Osteoblast (primary cell): Measurements from ENCODE around the gene ST3GAL3. TPM values are rescaled to one million over a fixed set of nuclear protein-coding genes. Genes with fewer than 3 reads are reported as not detected.
A peak's percentile ranks its signal among the peaks of the same experiment; 100 is the strongest.

Source experiments
- DNase-seq: peaks from one replicate; pipeline ENCODE4 v3.0.0; 2011; ENCODE audit warnings: low spot score, mixed read lengths; ENCODE audit not compliant: insufficient read length; ENCODE audit errors: missing footprints
- H2AFZ ChIP-seq: 2 replicates; pipeline ENCODE4 v1.6.0; 2011; ENCODE audit warnings: mild to moderate bottlenecking, low read length
- H3K27ac ChIP-seq: 2 replicates; pipeline ENCODE4 v1.5.1; 2011; ENCODE audit warnings: mild to moderate bottlenecking, low read depth, low read length, moderate library complexity
- H3K27me3 ChIP-seq: 2 replicates; pipeline ENCODE4 v1.6.0; 2012; ENCODE audit warnings: mild to moderate bottlenecking, control low read depth, inconsistent platforms, low read length, moderate library complexity; ENCODE audit not compliant: insufficient read depth
- H3K36me3 ChIP-seq: 2 replicates; pipeline ENCODE4 v1.5.1; 2011; ENCODE audit warnings: mild to moderate bottlenecking, low read length, control low read depth, moderate library complexity; ENCODE audit not compliant: insufficient read depth
- H3K4me1 ChIP-seq: 2 replicates; pipeline ENCODE4 v1.5.1; 2011; ENCODE audit warnings: mild to moderate bottlenecking, low read length, control low read depth, moderate library complexity; ENCODE audit not compliant: insufficient read depth
- H3K4me2 ChIP-seq: 2 replicates; pipeline ENCODE4 v1.6.0; 2011; ENCODE audit warnings: mild to moderate bottlenecking, low read length; ENCODE audit not compliant: insufficient read depth
- H3K4me3 ChIP-seq: fragments of 200-600 bp; sonication (generic); 3 replicates; pipeline ENCODE4 v1.5.1; 2012; ENCODE audit warnings: mild to moderate bottlenecking, low read length, inconsistent platforms; ENCODE audit not compliant: insufficient read depth
- H3K79me2 ChIP-seq: 2 replicates; pipeline ENCODE4 v1.6.0; 2012; ENCODE audit warnings: mild to moderate bottlenecking, low read length, control low read depth, inconsistent platforms; ENCODE audit not compliant: insufficient read depth
- H3K9me3 ChIP-seq: 2 replicates; pipeline ENCODE4 v1.5.1; 2011; ENCODE audit warnings: low read depth, low read length, control low read depth
- H4K20me1 ChIP-seq: 2 replicates; pipeline ENCODE4 v1.6.0; 2012; ENCODE audit warnings: mild to moderate bottlenecking, low read length, control low read depth; ENCODE audit not compliant: insufficient read depth
- total RNA-seq: library from RNA; depleted of rRNA; stranded (reverse); fragments of >200 nt; gene quantifications from 2 replicates; pipeline ENCODE4 v1.2.3, GENCODE V29; 2012
- TF ChIP-seq, protein P1 (sequence below): IDR thresholded peaks from 2 replicates; pipeline ENCODE4 v1.5.1; 2011; ENCODE audit warnings: mild to moderate bottlenecking, low read depth, low read length, moderate library complexity; ENCODE audit errors: extremely low read depth

The ST3GAL3 gene
- total RNA-seq, 1 donor: 18.5 TPM

DNA sequence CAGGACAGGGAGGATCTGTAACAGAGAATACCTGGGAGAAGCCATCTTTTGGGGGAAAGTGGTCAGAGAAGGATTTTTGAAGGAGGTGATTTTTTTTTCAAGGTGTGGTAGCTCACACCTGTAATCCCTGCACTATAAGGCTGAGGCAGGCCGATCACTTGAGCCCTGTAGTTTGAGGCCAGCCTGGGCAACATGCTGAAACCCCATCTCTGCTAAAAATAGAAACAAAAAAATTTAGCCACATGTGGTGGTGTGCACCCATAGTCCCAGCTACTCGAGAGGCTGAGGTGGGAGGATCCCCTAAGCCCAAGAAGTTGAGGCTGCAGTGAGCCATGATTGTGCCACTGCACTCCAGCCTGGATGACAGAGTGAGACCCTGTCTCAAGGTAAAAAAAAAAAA is 158.9 kb downstream of the ST3GAL3 start:
- TF ChIP-seq, protein P1, sequence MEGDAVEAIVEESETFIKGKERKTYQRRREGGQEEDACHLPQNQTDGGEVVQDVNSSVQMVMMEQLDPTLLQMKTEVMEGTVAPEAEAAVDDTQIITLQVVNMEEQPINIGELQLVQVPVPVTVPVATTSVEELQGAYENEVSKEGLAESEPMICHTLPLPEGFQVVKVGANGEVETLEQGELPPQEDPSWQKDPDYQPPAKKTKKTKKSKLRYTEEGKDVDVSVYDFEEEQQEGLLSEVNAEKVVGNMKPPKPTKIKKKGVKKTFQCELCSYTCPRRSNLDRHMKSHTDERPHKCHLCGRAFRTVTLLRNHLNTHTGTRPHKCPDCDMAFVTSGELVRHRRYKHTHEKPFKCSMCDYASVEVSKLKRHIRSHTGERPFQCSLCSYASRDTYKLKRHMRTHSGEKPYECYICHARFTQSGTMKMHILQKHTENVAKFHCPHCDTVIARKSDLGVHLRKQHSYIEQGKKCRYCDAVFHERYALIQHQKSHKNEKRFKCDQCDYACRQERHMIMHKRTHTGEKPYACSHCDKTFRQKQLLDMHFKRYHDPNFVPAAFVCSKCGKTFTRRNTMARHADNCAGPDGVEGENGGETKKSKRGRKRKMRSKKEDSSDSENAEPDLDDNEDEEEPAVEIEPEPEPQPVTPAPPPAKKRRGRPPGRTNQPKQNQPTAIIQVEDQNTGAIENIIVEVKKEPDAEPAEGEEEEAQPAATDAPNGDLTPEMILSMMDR: no peak
- DNase-seq: no peak

DNA sequence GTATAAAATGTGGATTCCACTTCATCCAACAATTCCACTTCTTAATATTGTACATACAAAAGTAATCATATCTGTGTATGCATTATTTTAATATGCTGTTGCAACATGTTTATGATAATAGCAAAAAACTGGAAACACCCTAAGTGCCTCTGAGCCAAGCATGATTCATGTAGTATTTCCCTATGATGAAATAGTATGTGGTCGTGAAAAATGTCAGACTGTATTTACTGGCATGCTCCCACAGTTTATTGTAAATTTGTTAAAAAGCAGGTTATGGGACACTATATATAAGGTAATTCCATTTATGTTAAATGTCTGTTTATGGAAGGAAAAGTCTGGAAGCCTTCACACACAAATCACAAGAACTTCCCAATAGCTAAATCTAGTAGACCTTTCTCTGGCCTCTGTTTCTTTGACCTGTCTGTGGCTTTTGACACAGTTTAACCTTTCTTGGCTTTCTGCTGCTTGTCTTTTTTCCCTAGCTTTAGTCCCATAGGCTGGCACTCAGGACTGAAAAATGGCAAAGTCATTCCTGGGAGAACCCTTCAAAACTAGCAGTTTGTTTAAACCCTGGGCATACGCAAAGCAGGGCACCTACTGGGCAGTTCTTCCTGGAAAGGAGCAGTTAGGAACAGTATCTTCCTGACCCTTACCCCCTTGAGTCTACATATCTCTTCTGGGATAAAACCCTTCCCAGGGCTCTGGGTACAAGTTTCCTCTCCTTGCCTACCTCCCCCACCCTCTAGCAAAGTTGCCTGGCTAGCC is 160.8 kb downstream of the ST3GAL3 start:
- Histone ChIP-seq H3K27me3 (no peaks in the 10 kb centered on the region), H2AFZ (no peak overlapping the region), H3K4me1 (peaks cover 9% of the 10 kb centered on the region), H3K36me3 (no peaks in the 10 kb centered on the region), H3K27ac (peak overlapping the region; percentile 15), H4K20me1 (peaks cover 43% of the 10 kb centered on the region), H3K4me2 (no peak overlapping the region), H3K79me2 (no peaks in the 10 kb centered on the region), H3K9me3 (no peaks in the 10 kb centered on the region), H3K4me3 (no peak overlapping the region)
- DNase-seq: peak; percentile 68
- TF ChIP-seq, protein P1: no peak

More for the DNA sequence above, 158.9 kb downstream of the ST3GAL3 start:
- Histone ChIP-seq H3K27me3 (no peaks in the 10 kb centered on the region), H3K4me1 (peaks cover 9% of the 10 kb centered on the region), H3K36me3 (no peaks in the 10 kb centered on the region), H3K27ac (no peak overlapping the region), H3K9me3 (no peaks in the 10 kb centered on the region), H3K79me2 (no peaks in the 10 kb centered on the region), H3K4me2 (no peak overlapping the region), H3K4me3 (no peak overlapping the region), H4K20me1 (peaks cover 48% of the 10 kb centered on the region), H2AFZ (no peak overlapping the region)

DNA sequence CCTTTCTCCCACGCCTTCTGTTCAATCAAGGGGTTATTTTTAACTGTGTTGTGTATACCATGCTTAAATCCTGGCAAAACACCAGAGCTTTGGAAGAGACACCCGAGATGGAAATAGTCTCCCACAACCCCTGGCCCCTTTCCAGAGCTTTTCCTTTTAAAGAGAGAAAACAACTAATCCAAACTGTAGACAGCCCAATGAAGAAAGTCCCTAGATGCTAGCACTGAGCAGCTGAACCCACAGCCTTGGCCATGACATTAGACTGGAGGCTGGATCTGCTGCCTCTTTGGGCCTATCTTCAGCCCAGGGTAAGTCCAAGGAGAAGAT is 161.4 kb downstream of the ST3GAL3 start:
- peaks cover 9% of the 10 kb centered on the region for H3K4me1 ChIP-seq
- no peak overlapping the region for H3K4me2 ChIP-seq
- H2AFZ ChIP-seq: no peak overlapping the region
- H3K27me3 ChIP-seq: no peaks in the 10 kb centered on the region
- H3K9me3 ChIP-seq: no peaks in the 10 kb centered on the region
- TF ChIP-seq, protein P1: no peak
- no peaks in the 10 kb centered on the region for H3K79me2 ChIP-seq
- H3K27ac ChIP-seq: peak overlapping the region; percentile 15
- peaks cover 44% of the 10 kb centered on the region for H4K20me1 ChIP-seq
- H3K4me3 ChIP-seq: no peak overlapping the region
- no peaks in the 10 kb centered on the region for H3K36me3 ChIP-seq
- no peak for DNase-seq

DNA sequence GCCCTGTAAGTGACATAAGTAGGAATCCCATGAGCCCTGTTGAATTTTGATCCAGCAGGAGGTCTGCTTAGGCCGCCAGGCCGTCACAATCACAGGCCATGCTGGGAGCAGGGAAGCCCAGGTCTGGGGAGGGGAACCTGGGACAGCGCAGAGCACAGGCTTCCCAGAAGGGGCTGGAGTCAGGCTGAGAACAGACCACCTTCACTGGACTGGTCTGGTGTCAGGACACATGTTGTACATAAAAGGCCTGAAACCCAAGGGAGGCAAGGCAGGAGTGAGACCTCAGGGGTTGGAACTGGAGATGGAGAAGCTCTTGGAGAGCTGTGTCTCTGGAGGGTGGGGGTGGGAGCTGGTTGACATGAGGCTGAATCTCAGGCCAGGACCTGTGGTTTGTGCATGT is 163.0 kb downstream of the ST3GAL3 start:
- no peak overlapping the region for H3K4me3 ChIP-seq
- TF ChIP-seq, protein P1: no peak
- no peak overlapping the region for H3K4me2 ChIP-seq
- H3K27ac ChIP-seq: no peak overlapping the region
- DNase-seq: no peak
- H3K4me1 ChIP-seq: peaks cover 9% of the 10 kb centered on the region
- peaks cover 38% of the 10 kb centered on the region for H4K20me1 ChIP-seq
- H3K79me2 ChIP-seq: no peaks in the 10 kb centered on the region
- H2AFZ ChIP-seq: no peak overlapping the region
- H3K9me3 ChIP-seq: no peaks in the 10 kb centered on the region
- no peaks in the 10 kb centered on the region for H3K27me3 ChIP-seq
- H3K36me3 ChIP-seq: no peaks in the 10 kb centered on the region
